HCT116 (cell line): ENCODE measurements around the gene ZNF792.

Experiments used
- EGR1 ChIP-seq: IDR thresholded peaks from 2 replicates; pipeline ENCODE4 v1.6.1; 2012; ENCODE audit warnings: low read depth
- EZH2phosphoT487 ChIP-seq: fragments of 200-600 bp; IDR thresholded peaks from 2 replicates; pipeline ENCODE4 v1.6.1; 2018; ENCODE audit warnings: antibody characterized with exemption, borderline replicate concordance
- JUND ChIP-seq: IDR thresholded peaks from 2 replicates; pipeline ENCODE4 v1.6.1; 2012
- POLR2A ChIP-seq: IDR thresholded peaks from 2 replicates; pipeline ENCODE4 v1.7.0; 2011; ENCODE audit warnings: borderline replicate concordance; ENCODE audit not compliant: insufficient read depth, insufficient read length; ENCODE audit errors: extremely low read depth
- POLR2AphosphoS5 ChIP-seq: IDR thresholded peaks from 2 replicates; pipeline ENCODE4 v1.6.1; 2011; ENCODE audit warnings: mild to moderate bottlenecking, low read depth, low read length, moderate library complexity
- RAD21 ChIP-seq: IDR thresholded peaks from 2 replicates; pipeline ENCODE4 v1.6.1; 2012; ENCODE audit warnings: low read depth, mild to moderate bottlenecking
- SIN3A ChIP-seq: IDR thresholded peaks from 2 replicates; pipeline ENCODE4 v1.6.1; 2012; ENCODE audit warnings: low read depth
- YY1 ChIP-seq: IDR thresholded peaks from 2 replicates; pipeline ENCODE4 v1.6.1; 2011; ENCODE audit warnings: low read length, low read depth, moderate library complexity, mild to moderate bottlenecking; ENCODE audit not compliant: insufficient replicate concordance; ENCODE audit errors: extremely low read depth
- TF ChIP-seq, protein P1 (sequence below): IDR thresholded peaks from 2 replicates; pipeline ENCODE4 v1.6.1; 2012; ENCODE audit warnings: low read depth
- TF ChIP-seq, protein P2 (sequence below), 3 experiments: fragments of 200-600 bp in 1 of 3; sonication (generic) in 1 of 3; IDR thresholded peaks in 2 of 3; conservative IDR thresholded peaks in 1 of 3; 2 replicates each; pipeline ENCODE4 v1.5.1; 2012 to 2017; ENCODE audit warnings: low read depth in 2 of 3, low read length in 2 of 3, antibody characterized with exemption in 1 of 3, borderline replicate concordance in 1 of 3, control low read depth in 1 of 3, mild to moderate bottlenecking in 1 of 3, mixed read lengths in 1 of 3, mixed run types in 1 of 3, moderate library complexity in 1 of 3; ENCODE audit not compliant: insufficient read depth in 1 of 3

DNA sequence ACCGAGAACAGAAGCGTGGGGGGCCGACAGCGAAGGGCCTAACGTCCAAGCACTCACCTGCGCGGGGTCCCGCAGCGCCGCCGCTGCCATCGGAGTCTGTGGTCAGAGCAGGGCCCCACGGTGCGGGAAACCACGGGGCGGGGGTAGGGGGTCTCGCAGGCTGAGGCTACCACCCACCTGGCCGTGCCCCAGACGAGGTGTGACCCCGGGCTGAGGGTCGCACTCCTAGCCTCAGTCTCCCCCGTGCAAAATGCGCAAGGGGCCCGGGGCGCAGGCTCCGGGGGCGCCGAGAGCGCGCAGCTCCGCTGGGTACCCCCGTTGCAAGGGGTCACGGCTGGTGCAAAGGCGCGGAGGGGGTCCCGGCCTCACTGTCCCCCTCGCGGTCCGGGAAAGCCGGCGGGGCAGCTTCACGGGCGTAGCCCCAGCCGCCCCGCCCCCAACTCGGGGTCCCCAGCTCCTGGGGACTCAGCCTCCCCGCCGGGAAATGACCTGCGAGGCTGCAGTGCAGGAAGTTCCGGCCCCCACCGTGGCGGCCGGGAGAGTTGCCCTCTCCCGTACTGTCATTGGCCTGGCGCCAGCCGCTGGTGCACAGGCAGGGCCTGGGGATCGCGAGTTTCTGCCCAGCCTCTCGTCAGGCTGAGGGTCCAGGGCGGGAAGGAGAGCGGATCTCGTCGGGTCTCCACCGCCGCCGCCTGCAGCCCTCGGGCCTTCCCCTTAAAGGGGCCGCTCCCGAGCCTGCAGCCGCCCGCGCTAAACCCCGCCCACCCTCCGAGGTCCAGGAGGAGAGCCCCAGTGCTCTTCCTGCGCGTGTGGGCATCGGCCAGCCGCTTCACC is at the start of gene ZNF792:
- TF ChIP-seq EGR1 (0 out of 2 replicates have a peak, but pooled peaks have one; percentile 14), YY1 (no peak), EZH2phosphoT487 (no peak), RAD21 (no peak), POLR2AphosphoS5 (peak; percentile 52), SIN3A (no peak), JUND (no peak), POLR2A (no peak)
- TF ChIP-seq, protein P1, sequence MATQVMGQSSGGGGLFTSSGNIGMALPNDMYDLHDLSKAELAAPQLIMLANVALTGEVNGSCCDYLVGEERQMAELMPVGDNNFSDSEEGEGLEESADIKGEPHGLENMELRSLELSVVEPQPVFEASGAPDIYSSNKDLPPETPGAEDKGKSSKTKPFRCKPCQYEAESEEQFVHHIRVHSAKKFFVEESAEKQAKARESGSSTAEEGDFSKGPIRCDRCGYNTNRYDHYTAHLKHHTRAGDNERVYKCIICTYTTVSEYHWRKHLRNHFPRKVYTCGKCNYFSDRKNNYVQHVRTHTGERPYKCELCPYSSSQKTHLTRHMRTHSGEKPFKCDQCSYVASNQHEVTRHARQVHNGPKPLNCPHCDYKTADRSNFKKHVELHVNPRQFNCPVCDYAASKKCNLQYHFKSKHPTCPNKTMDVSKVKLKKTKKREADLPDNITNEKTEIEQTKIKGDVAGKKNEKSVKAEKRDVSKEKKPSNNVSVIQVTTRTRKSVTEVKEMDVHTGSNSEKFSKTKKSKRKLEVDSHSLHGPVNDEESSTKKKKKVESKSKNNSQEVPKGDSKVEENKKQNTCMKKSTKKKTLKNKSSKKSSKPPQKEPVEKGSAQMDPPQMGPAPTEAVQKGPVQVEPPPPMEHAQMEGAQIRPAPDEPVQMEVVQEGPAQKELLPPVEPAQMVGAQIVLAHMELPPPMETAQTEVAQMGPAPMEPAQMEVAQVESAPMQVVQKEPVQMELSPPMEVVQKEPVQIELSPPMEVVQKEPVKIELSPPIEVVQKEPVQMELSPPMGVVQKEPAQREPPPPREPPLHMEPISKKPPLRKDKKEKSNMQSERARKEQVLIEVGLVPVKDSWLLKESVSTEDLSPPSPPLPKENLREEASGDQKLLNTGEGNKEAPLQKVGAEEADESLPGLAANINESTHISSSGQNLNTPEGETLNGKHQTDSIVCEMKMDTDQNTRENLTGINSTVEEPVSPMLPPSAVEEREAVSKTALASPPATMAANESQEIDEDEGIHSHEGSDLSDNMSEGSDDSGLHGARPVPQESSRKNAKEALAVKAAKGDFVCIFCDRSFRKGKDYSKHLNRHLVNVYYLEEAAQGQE, result no peak
- TF ChIP-seq, protein P2, sequence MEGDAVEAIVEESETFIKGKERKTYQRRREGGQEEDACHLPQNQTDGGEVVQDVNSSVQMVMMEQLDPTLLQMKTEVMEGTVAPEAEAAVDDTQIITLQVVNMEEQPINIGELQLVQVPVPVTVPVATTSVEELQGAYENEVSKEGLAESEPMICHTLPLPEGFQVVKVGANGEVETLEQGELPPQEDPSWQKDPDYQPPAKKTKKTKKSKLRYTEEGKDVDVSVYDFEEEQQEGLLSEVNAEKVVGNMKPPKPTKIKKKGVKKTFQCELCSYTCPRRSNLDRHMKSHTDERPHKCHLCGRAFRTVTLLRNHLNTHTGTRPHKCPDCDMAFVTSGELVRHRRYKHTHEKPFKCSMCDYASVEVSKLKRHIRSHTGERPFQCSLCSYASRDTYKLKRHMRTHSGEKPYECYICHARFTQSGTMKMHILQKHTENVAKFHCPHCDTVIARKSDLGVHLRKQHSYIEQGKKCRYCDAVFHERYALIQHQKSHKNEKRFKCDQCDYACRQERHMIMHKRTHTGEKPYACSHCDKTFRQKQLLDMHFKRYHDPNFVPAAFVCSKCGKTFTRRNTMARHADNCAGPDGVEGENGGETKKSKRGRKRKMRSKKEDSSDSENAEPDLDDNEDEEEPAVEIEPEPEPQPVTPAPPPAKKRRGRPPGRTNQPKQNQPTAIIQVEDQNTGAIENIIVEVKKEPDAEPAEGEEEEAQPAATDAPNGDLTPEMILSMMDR (IDR thresholded peaks at IDR 0.05 in 2 of 3, conservative IDR thresholded peaks at IDR 0.05 in 1 of 3; ENCODE audit: borderline replicate concordance in 1 of 3, insufficient read depth in 1 of 3, low read depth in 2 of 3, low read length in 2 of 3), result no peak
